Neural cell (in vitro differentiated cells): ENCODE results near the gene CRHR1. TPM values are rescaled to one million over a fixed set of nuclear protein-coding genes. Genes with fewer than 3 reads are reported as not detected.

Source experiments
- H2AFZ ChIP-seq: fragments of 200-600, 300-800 bp; sonication (generic), shearing (Covaris generic); 2 replicates; pipeline ENCODE4 v1.6.0; 2014; ENCODE audit warnings: low read depth, mild to moderate bottlenecking, antibody characterized with exemption, low read length, moderate library complexity
- H3F3A ChIP-seq: fragments of 200-600 bp; shearing (Covaris generic); 2 replicates; pipeline ENCODE4 v1.6.1; 2016; ENCODE audit warnings: mild to moderate bottlenecking, moderate library complexity, mixed read lengths, antibody characterized with exemption, low read length; ENCODE audit not compliant: insufficient read depth, poor library complexity, severe bottlenecking
- H3K27ac ChIP-seq: fragments of 200-600, 300-800 bp; sonication (generic), shearing (Covaris generic); 2 replicates; pipeline ENCODE4 v1.5.1; 2014; ENCODE audit warnings: mild to moderate bottlenecking, low read length, moderate library complexity
- H3K27me3 ChIP-seq: fragments of 300-800, 200-600 bp; sonication (generic), shearing (Covaris generic); 2 replicates; pipeline ENCODE4 v1.6.0; 2014; ENCODE audit warnings: mild to moderate bottlenecking, low read depth, low read length, moderate library complexity; ENCODE audit not compliant: insufficient read depth
- H3K36me3 ChIP-seq: fragments of 300-800, 200-600 bp; sonication (generic), shearing (Covaris generic); 2 replicates; pipeline ENCODE4 v1.5.1; 2014; ENCODE audit warnings: mild to moderate bottlenecking, antibody characterized with exemption, low read length, moderate library complexity; ENCODE audit not compliant: insufficient read depth
- H3K4me2 ChIP-seq: fragments of 300-800, 200-600 bp; sonication (generic), shearing (Covaris generic); 2 replicates; pipeline ENCODE4 v1.6.0; 2014; ENCODE audit warnings: mild to moderate bottlenecking, low read length
- H3K4me3 ChIP-seq: fragments of 300-800, 200-600 bp; sonication (generic), shearing (Covaris generic); 2 replicates; pipeline ENCODE4 v1.5.1; 2014; ENCODE audit warnings: mild to moderate bottlenecking, low read length, moderate library complexity
- H3K79me2 ChIP-seq: fragments of 200-600 bp; shearing (Covaris generic); replicated peaks from 2 replicates; pipeline ENCODE4 v1.6.0; 2014; ENCODE audit warnings: mild to moderate bottlenecking, low read length, moderate library complexity; ENCODE audit not compliant: insufficient read depth
- H3K9ac ChIP-seq: fragments of 300-800, 200-600 bp; sonication (generic), shearing (Covaris generic); 2 replicates; pipeline ENCODE4 v1.6.1; 2016; ENCODE audit warnings: mild to moderate bottlenecking, low read length, mixed read lengths
- H3K9me2 ChIP-seq: fragments of 200-600 bp; shearing (Covaris generic); 2 replicates; pipeline ENCODE4 v1.6.1; 2016; ENCODE audit warnings: mild to moderate bottlenecking, low read length, mixed read lengths; ENCODE audit not compliant: insufficient read depth
- H3K9me3 ChIP-seq: fragments of 200-600, 300-800 bp; sonication (generic), shearing (Covaris generic); 2 replicates; pipeline ENCODE4 v1.6.1; 2016; ENCODE audit warnings: mild to moderate bottlenecking, mixed run types, low read length, moderate library complexity, mixed read lengths
- H4K20me1 ChIP-seq: fragments of 200-600 bp; shearing (Covaris generic); 2 replicates; pipeline ENCODE4 v1.6.1; 2016; ENCODE audit warnings: mild to moderate bottlenecking, mixed run types; ENCODE audit not compliant: insufficient read depth
- EP300 ChIP-seq: fragments of 450-650 bp; conservative IDR thresholded peaks from 2 replicates; pipeline ENCODE4 v1.6.1; 2014; ENCODE audit warnings: antibody characterized with exemption, mild to moderate bottlenecking, moderate library complexity; ENCODE audit not compliant: poor library complexity, severe bottlenecking
- EZH2 ChIP-seq: fragments of 200-600, 300-800 bp; shearing (Covaris generic), sonication (generic); IDR thresholded peaks from 2 replicates; pipeline ENCODE4 v1.6.1; 2014; ENCODE audit warnings: antibody characterized with exemption, low read length, borderline replicate concordance, mild to moderate bottlenecking; ENCODE audit not compliant: insufficient read depth, poor library complexity, severe bottlenecking
- MXI1 ChIP-seq: fragments of 450-650 bp; conservative IDR thresholded peaks from 2 replicates; pipeline ENCODE4 v1.6.1; 2014; ENCODE audit warnings: antibody characterized with exemption, mild to moderate bottlenecking; ENCODE audit not compliant: poor library complexity, severe bottlenecking
- POLR2AphosphoS5 ChIP-seq: IDR thresholded peaks from 2 replicates; pipeline ENCODE4 v1.6.1; 2012
- RAD21 ChIP-seq: fragments of 450-650 bp; conservative IDR thresholded peaks from 2 replicates; pipeline ENCODE4 v1.6.1; 2014; ENCODE audit warnings: antibody characterized with exemption, mild to moderate bottlenecking, moderate library complexity
- SMC3 ChIP-seq: fragments of 450-650 bp; conservative IDR thresholded peaks from 2 replicates; pipeline ENCODE4 v1.6.1; 2014; ENCODE audit warnings: antibody characterized with exemption, mild to moderate bottlenecking, moderate library complexity; ENCODE audit not compliant: poor library complexity
- TAF1 ChIP-seq: IDR thresholded peaks from 2 replicates; pipeline ENCODE4 v1.6.1; 2012; ENCODE audit warnings: low read depth
- polyA plus RNA-seq: library from polyadenylated mRNA; depleted of rRNA; stranded (reverse); fragments of >200 nt; gene quantifications from 2 replicates; pipeline ENCODE4 v1.2.3, GENCODE V29; 2014
- TF ChIP-seq, protein P1 (sequence below): fragments of 450-650 bp; IDR thresholded peaks from 2 replicates; pipeline ENCODE4 v1.5.1; 2014; ENCODE audit warnings: antibody characterized with exemption, mild to moderate bottlenecking, moderate library complexity; ENCODE audit not compliant: poor library complexity, severe bottlenecking
- TF ChIP-seq, protein P2 (sequence below): IDR thresholded peaks from 2 replicates; pipeline ENCODE4 v1.6.1; 2012; ENCODE audit warnings: borderline replicate concordance

CRHR1 gene
- polyA plus RNA-seq, 1 donor from 2014 or later: 4.5 TPM

DNA sequence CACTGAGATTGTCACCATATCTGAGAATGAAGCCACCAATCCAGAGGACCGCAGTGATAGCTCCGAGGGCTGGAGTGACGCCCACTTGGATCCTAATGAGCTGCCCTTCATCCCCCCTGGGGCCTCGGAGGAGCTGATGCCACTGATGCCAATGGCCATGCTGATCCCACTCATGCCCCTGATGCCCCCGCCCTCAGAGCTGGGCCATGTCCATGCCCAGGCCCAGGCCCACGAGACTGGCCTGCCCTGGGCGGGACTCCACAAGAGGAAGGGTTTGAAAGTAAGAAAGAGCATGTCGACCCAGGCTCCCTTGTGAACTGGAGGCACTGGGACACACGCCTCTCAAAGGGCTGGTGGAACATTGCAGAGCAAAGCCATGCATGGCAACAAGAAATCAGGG, 62.5 kb downstream of the CRHR1 start:
- TF ChIP-seq EP300 (no peak), POLR2AphosphoS5 (no peak), SMC3 (no peak), RAD21 (no peak), TAF1 (no peak), MXI1 (no peak), EZH2 (no peak)
- TF ChIP-seq, protein P1, sequence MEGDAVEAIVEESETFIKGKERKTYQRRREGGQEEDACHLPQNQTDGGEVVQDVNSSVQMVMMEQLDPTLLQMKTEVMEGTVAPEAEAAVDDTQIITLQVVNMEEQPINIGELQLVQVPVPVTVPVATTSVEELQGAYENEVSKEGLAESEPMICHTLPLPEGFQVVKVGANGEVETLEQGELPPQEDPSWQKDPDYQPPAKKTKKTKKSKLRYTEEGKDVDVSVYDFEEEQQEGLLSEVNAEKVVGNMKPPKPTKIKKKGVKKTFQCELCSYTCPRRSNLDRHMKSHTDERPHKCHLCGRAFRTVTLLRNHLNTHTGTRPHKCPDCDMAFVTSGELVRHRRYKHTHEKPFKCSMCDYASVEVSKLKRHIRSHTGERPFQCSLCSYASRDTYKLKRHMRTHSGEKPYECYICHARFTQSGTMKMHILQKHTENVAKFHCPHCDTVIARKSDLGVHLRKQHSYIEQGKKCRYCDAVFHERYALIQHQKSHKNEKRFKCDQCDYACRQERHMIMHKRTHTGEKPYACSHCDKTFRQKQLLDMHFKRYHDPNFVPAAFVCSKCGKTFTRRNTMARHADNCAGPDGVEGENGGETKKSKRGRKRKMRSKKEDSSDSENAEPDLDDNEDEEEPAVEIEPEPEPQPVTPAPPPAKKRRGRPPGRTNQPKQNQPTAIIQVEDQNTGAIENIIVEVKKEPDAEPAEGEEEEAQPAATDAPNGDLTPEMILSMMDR: no peak
- TF ChIP-seq, protein P2, sequence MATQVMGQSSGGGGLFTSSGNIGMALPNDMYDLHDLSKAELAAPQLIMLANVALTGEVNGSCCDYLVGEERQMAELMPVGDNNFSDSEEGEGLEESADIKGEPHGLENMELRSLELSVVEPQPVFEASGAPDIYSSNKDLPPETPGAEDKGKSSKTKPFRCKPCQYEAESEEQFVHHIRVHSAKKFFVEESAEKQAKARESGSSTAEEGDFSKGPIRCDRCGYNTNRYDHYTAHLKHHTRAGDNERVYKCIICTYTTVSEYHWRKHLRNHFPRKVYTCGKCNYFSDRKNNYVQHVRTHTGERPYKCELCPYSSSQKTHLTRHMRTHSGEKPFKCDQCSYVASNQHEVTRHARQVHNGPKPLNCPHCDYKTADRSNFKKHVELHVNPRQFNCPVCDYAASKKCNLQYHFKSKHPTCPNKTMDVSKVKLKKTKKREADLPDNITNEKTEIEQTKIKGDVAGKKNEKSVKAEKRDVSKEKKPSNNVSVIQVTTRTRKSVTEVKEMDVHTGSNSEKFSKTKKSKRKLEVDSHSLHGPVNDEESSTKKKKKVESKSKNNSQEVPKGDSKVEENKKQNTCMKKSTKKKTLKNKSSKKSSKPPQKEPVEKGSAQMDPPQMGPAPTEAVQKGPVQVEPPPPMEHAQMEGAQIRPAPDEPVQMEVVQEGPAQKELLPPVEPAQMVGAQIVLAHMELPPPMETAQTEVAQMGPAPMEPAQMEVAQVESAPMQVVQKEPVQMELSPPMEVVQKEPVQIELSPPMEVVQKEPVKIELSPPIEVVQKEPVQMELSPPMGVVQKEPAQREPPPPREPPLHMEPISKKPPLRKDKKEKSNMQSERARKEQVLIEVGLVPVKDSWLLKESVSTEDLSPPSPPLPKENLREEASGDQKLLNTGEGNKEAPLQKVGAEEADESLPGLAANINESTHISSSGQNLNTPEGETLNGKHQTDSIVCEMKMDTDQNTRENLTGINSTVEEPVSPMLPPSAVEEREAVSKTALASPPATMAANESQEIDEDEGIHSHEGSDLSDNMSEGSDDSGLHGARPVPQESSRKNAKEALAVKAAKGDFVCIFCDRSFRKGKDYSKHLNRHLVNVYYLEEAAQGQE: no peak
- H2AFZ ChIP-seq: no peak overlapping the region
- no peaks in the 10 kb centered on the region for H3F3A ChIP-seq
- H3K36me3 ChIP-seq: no peaks in the 10 kb centered on the region
- H3K4me3 ChIP-seq: no peak overlapping the region
- H3K4me2 ChIP-seq: no peak overlapping the region
- no peaks in the 10 kb centered on the region for H3K9me2 ChIP-seq
- no peaks in the 10 kb centered on the region for H3K27me3 ChIP-seq
- no peak overlapping the region for H3K27ac ChIP-seq
- no peaks in the 10 kb centered on the region for H4K20me1 ChIP-seq
- H3K79me2 ChIP-seq: no peaks in the 10 kb centered on the region
- no peaks in the 10 kb centered on the region for H3K9me3 ChIP-seq
- no peak overlapping the region for H3K9ac ChIP-seq

DNA sequence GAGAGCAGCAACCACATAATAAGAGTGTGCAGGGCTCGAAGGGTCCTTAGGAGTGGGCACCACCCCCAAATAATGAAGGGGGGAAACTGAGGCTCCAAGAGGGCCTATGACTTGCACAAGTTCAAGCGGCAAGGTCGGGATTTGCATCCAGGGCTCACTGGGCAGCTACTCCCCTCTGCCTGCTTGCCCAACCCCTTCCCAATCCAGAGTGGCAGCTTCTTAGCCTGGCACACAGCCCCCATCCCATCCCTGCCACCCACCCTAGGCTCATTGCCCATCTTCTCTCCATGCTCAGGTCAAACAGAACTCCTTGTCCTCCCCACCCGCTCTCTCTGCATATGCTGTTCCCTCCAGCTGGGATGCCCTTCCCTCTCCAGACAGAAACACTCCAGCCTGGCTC, 63.0 kb downstream of the CRHR1 start:
- H3K9ac ChIP-seq: no peak overlapping the region
- no peaks in the 10 kb centered on the region for H3K36me3 ChIP-seq
- no peak overlapping the region for H2AFZ ChIP-seq
- no peak overlapping the region for H3K27ac ChIP-seq
- TF ChIP-seq, protein P2: no peak
- TF ChIP-seq RAD21 (no peak), TAF1 (no peak), MXI1 (no peak), POLR2AphosphoS5 (no peak), EP300 (no peak), EZH2 (no peak)
- TF ChIP-seq, protein P1: no peak
- H3K27me3 ChIP-seq: no peaks in the 10 kb centered on the region
- no peak overlapping the region for H3K4me2 ChIP-seq
- H3K79me2 ChIP-seq: no peaks in the 10 kb centered on the region
- no peaks in the 10 kb centered on the region for H3K9me2 ChIP-seq
- no peak overlapping the region for H3K4me3 ChIP-seq
- no peaks in the 10 kb centered on the region for H3K9me3 ChIP-seq
- no peaks in the 10 kb centered on the region for H4K20me1 ChIP-seq
- no peaks in the 10 kb centered on the region for H3F3A ChIP-seq
